Omental fat pad (tissue), 4 donors: ENCODE data around the gene SLC38A7. TPM values are rescaled to one million over a fixed set of nuclear protein-coding genes. Genes with fewer than 3 reads are reported as not detected.
"Not testable (repeated sequence)": the region's sequence is repeated elsewhere in the genome, so short reads cannot be mapped to it uniquely, and the experiment has no call there.

Experiments used
- ATAC-seq: fragments of 150-250 bp; one replicate; pipeline ENCODE4 v1.9.1; 2016; ENCODE audit warnings: mild to moderate bottlenecking, moderate library complexity; ENCODE audit not compliant: low FRiP score
- DNase-seq: peaks from one replicate; pipeline ENCODE4 v3.0.0-alpha.2; 2019; ENCODE audit warnings: low spot score
- CTCF ChIP-seq, 3 donors: fragments of 450-650 bp; IDR thresholded peaks; one replicate each; pipeline ENCODE4 v1.5.1; 2016 to 2017; ENCODE audit warnings: antibody characterized with exemption in 3 of 3, mild to moderate bottlenecking in 3 of 3, moderate library complexity in 2 of 3
- total RNA-seq, 4 donors: library from RNA; depleted of rRNA; stranded (reverse); fragments of >200 nt; gene quantifications; one replicate each; pipeline ENCODE4 v1.1.0, GENCODE V29; 2016

The SLC38A7 gene
- total RNA-seq, 4 donors from 2014 or later, result 8.0 to 22.9 (median 17.8) TPM

- no peak for TF ChIP-seq CTCF (IDR thresholded peaks at IDR 0.05)
Observed at GRCh38 chr16:58709333-58709732, 24.8 kb upstream of the SLC38A7 start.

GRCh38 chr16:58699151-58699550 is 14.6 kb upstream of the SLC38A7 start:
- no peak for TF ChIP-seq CTCF (IDR thresholded peaks at IDR 0.05)
- ATAC-seq (no peak), DNase-seq (no peak)

More at GRCh38 chr16:58709333-58709732, 24.8 kb upstream of the SLC38A7 start:
- ATAC-seq (no peak), DNase-seq (no peak)

- DNase-seq (no peak), ATAC-seq (no peak)
- no peak for TF ChIP-seq CTCF (IDR thresholded peaks at IDR 0.05)
Observed at GRCh38 chr16:58695368-58695767, 10.8 kb upstream of the SLC38A7 start.

- DNase-seq (no peak), ATAC-seq (no peak)
- TF ChIP-seq CTCF (IDR thresholded peaks at IDR 0.05), result no peak
Observed at GRCh38 chr16:58692450-58692849, 7.9 kb upstream of the SLC38A7 start.

GRCh38 chr16:58686985-58687706 is 2.6 kb upstream of the SLC38A7 start:
- DNase-seq, ATAC-seq: not testable (repeated sequence)

DNA sequence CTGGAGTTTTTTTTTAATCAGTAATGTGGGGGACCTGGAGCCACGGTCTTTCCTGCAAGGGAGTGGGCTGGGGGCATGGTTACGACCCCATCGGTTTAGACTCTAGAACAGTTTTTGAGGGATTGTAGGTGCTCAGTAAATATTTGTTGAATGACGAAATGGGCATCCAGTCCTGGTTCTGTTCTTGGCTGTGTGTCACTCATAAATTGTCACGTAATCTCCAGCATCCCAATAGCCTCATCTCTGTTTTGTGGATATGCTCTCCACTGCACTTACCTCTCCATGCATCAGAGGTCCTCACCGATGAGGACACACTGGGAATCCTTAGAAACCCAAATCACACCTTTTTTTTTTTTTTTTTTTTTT is 497 bp upstream of the SLC38A7 start:
- no peak for TF ChIP-seq CTCF (IDR thresholded peaks at IDR 0.05)
- DNase-seq (no peak), ATAC-seq (no peak)

GRCh38 chr16:58684001-58684353 is 593 bp downstream of the SLC38A7 start:
- DNase-seq, result no peak

More at GRCh38 chr16:58684001-58684353, 593 bp downstream of the SLC38A7 start:
- ATAC-seq, result peak; percentile 45
- no peak for TF ChIP-seq CTCF (IDR thresholded peaks at IDR 0.05)
